ENCODE results near the gene CHN1. TPM values are rescaled to one million over a fixed set of nuclear protein-coding genes. Genes with fewer than 3 reads are reported as not detected.
A peak's percentile ranks its signal among the peaks of the same experiment; 100 is the strongest.

Gene CHN1
- total RNA-seq, 1 experiment from 2014 or later, result 10.2 TPM

DNA sequence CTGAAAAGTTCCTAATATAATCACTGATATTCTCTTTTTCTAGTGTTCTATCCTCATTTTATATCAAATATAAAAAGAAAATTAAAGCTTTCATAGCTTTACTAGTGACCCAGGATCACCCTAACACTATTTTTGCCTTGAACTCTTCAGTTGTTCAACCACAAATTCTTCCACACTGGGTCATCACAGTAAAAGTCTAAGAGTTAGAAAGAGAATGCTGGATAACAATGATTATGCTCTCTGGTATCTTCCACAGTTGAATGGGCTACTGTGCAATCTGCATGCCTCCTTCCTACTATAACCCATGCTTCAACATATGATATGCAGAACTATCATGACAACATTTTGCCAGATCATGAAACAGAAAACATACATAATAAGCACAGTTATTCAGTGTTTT lies 32.3 kb downstream of the CHN1 start:
- DNase-seq (ENCODE audit: low read depth), result peak; percentile 42

DNA sequence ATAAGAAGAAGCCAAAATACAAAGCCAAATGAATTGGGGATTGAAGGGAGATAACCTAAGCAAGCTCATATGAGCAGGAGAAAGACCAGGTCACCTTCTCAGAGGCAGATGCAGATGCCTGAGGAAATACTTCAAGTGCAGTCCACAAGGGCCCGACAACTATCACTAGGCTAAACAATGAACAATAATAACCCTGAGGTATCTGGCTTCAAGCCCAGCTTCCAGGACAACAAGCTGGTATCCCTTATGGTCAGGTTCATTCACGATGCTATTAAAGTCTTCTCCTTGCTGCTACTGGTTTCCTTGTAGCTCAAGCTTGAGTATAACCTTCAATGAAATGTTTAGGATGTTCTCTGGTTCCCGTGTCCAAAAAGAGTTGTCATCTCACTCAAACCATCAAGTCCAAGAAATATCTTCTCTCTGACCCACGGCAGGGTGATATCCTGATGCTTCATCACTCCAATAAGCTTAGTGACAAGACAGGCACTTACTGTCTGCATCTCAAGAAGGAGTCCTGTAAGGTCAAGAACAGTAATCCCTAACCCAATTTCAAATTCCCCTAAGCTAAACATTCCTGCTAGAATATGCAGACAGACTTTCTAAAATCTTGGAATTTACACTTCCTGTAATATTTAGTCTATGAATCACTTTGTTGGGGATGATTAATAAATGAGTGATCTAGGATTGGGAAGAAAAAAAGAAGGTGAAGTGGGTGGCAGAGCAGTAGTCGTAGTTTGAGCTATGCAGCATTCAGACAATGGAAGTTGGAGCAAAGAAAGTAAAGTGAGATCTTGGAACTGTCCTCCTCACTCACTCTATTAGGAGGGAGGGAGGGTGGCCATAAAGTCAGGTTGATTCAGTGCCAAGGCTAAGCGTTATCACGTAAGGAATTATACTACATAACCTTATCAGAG lies 33.1 kb downstream of the CHN1 start:
- DNase-seq (ENCODE audit: low read depth), result peak; percentile 87

GRCh38 chr2:174970092-174970491 lies 35.1 kb downstream of the CHN1 start:
- DNase-seq (ENCODE audit: low read depth), result no peak

DNA sequence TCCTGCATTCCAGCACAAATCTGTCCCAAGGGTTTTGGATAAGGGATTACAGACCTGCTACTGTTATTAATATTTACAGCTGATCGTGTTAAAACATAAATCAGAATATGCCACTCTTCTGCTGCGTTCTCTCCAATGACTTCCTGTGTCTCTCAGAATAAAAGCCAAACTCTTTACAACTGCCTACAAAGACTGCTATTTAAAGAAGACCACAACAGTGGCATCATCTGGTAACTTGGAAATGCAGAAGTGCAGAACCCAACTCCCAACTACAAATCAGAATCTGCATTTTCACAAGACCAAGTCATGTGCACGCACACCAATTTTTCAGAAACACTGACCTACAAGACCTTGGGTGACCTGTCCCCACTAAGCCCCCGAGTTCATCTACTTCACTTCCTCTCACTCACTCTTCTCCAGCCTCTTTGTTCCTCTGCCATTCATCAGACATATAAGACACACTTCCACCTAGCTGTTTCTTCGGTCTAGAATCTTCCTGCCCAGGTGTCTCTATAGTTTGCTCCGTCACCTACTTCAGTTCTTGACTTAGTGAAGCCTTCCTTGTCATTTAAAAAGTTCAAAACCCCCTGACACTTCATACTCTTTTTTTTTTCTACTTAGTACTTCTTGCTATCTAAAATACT lies 36.0 kb downstream of the CHN1 start:
- DNase-seq (ENCODE audit: low read depth), result no peak

DNA sequence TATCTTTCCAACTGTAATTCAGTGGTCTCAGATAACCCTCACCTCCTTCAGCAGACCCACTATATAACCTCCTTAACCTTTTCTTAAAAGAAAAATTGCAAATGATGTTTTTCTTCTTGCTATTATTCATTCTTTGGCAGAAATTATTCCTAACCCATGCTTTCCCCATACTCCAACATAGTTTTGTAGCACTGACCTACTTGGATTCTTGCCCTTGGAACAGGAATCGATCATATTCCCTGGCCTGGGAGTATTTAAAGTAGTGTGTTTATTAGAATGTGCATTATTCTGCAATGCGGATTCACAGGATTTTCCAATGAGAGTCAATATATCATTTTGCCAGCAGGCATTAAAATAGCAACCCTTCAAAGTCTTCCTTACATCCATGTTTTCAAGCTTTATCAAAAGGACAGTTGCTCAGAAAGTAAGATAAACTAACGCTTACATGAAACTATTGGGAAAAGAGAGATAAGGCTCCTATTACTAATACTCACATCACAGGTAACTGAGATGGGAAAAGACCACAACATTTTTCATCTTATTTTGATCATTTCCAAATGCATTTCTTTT lies 37.4 kb downstream of the CHN1 start:
- no peak for DNase-seq (ENCODE audit: low read depth)

DNA sequence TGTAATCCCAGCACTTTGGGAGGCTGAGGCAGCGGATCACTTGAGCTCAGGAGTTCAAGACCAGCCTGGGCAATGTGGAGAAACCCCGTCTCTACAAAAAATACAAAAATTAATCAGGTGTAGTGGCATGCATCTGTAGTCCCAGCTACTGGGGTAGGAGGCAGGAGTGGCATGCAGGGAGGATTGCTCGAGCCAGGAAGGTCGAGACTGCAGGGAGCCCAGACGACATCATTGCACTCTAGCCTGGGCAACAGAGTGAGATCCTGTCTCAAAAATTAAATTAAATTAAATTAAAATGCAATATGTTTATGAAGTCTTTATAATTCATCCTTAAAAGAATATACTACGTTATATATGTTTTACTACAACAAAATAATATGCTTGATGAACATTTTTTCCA lies 38.1 kb downstream of the CHN1 start:
- no peak for DNase-seq (ENCODE audit: low read depth)

- DNase-seq (ENCODE audit: low read depth), result peak; percentile 8
These were observed 39.0 kb downstream of the CHN1 start for GRCh38 chr2:174965992-174966744.

- DNase-seq (ENCODE audit: low read depth), result no peak
These were observed 39.6 kb downstream of the CHN1 start for GRCh38 chr2:174965551-174965950.

- no peak for DNase-seq (ENCODE audit: low read depth)
These were observed 40.8 kb downstream of the CHN1 start for GRCh38 chr2:174964404-174964803.

DNA sequence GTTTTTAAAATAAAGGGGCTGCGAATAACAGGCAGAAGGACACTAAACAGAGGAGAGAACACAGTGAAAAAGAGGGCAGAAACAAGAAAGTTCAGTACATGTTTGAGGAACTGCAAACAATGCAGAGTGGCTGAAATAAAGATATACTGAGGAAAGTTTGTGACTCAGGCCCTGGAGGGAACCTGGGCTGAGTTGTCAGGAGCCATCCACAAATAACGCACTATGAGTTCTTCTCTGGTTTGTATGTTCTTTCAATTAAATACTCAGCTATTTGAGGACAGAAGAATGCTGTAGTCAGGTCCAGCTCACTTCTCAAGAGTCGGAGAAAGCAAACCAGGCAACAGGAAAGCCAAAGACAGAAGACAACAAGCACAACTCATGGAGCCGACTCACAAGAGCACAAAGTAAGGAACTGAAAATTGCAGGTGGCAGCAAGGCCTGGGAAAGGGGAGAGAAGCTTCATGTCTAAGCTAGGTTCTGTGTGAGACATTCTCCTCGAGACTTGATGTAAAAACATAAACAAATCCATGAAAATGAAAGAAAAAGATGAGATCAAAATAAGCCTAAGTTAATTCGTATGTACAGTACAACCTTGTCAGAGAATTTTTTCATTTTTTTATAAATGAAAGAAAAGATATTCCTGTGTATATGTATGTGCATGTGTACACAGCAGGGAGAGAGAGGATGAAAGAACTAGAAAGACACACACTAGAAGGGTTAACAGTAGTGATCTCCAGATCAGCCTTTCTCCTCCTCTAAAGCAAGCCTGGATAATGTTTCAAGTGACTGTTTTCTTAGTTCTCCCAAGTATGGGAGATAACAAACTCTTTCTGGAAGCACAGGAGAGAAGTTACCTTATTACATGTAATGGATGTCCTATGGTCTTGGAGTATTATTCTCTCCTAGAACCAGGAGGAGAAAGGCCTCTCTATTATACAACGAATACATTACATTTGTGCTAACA lies 41.5 kb downstream of the CHN1 start:
- DNase-seq (ENCODE audit: low read depth), result no peak

GRCh38 chr2:174959787-174960186 lies 45.4 kb downstream of the CHN1 start:
- DNase-seq (ENCODE audit: low read depth), result no peak

DNA sequence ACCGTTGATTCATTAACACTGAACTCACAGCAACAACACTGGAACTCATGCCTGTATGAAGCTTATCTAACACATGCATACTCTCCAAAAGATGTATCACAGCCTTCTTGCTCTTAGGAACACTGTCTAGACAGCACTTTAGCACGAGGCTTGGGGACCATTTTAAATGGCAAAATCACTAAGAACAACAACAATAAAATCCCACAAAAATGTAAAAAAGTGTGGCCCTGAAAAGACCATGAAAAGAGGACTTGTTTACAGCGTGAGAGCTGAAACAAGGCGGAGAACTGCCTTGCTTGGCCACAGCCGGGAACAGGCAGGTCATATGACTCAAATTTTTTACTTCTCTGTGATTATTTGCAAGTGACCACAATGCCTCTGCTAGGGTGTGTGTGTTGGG lies 48.1 kb downstream of the CHN1 start:
- no peak for DNase-seq (ENCODE audit: low read depth)

DNA sequence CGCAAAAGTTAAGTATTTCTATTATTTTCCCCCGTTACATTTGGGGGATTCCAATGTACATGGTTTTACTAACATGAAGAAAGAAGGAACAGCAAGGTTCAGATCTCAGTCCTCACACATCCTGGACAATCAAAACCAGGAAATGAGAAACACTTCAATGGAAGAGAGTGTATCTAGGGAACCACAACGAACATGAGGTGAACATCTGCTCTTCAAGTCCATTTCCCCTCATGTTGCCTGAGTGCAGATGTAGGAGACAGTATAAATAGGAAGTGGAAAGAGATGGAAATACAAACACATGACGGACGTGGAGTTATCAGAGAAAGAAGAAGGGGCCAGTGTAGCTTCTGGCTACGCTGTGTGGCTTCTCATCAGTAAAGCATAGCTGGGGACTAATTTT lies 52.6 kb downstream of the CHN1 start:
- peak; percentile 8 for DNase-seq (ENCODE audit: low read depth)

DNA sequence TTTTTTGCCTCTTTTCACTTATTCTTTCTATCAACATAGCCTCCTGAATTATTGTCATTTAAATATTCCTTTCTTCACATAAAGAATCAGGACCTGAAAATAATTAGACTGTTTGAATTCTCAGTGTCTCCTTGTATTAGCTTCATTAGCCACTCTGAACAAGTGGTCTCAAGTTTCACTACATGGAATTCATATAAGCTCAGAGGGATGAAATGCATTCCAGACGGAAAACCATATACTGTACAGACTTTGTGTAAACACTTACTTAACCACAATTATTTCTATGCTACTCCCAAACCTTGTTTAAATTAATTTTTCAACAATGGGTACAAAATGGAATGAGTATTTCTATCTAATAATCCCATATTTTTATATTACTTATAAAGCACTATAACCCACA lies 53.4 kb downstream of the CHN1 start:
- DNase-seq (ENCODE audit: low read depth), result no peak

GRCh38 chr2:174949988-174950687 lies 55.0 kb downstream of the CHN1 start:
- no peak for DNase-seq (ENCODE audit: low read depth)

GRCh38 chr2:174945601-174946260 lies 59.5 kb downstream of the CHN1 start:
- DNase-seq (ENCODE audit: low read depth), result no peak

- peak; percentile 75 for DNase-seq (ENCODE audit: low read depth)
These were observed 66.1 kb downstream of the CHN1 start for GRCh38 chr2:174939046-174939445.

DNA sequence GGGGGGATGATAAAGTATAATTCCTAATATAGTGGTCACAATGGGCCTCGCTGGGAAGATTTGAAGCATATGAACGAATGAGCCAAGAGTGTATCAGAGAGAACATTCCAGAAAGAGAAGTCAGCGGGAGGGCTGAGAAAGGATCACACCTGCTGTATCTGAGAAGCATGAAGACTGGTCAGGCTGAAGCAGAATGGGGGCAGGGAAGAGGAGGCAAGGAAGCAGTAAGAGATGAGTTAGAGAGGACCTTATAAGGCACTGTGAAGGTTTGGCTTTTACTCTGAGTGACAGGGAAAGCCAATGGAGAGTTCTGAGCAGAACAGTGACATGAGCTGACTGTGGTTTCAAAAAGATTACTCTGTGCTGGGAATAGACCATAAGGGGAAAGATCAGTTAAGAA lies 73.5 kb downstream of the CHN1 start:
- peak; percentile 40 for DNase-seq (ENCODE audit: low read depth)

GRCh38 chr2:174929786-174930185 lies 75.4 kb downstream of the CHN1 start:
- no peak for DNase-seq (ENCODE audit: low read depth)
